ENCODE results near the gene ZFP57.

Gene ZFP57

DNA sequence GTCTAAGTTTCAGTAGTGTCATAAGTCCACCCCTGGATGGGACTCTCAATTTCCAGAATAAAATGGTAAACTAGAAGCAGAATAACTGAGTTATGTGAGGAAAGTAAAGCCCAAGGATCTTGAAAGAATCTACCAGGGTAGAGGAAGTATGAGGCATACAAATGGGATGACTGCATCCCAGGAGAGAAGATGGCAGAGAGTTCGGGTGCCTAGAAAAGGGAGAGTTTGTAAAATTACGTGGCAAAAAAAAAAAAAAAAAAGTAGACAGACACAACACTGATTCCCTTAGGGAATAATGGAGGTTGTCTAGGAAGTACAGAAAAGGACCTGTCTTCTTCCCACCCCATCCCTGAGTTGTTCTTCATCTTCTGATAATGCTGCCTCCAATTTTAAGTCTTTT is 51.4 kb downstream of the ZFP57 start:
- Histone ChIP-seq H3K27ac (no peak overlapping the region), H3K9me3 (ENCODE audit: severe bottlenecking) (no peaks in the 10 kb centered on the region), H3K4me3 (ENCODE audit: low read depth, low read length) (no peak overlapping the region), H3K36me3 (peaks cover 19% of the 10 kb centered on the region), H3K27me3 (ENCODE audit: insufficient read depth, low read depth, severe bottlenecking) (no peaks in the 10 kb centered on the region)
- TF ChIP-seq, protein P1, sequence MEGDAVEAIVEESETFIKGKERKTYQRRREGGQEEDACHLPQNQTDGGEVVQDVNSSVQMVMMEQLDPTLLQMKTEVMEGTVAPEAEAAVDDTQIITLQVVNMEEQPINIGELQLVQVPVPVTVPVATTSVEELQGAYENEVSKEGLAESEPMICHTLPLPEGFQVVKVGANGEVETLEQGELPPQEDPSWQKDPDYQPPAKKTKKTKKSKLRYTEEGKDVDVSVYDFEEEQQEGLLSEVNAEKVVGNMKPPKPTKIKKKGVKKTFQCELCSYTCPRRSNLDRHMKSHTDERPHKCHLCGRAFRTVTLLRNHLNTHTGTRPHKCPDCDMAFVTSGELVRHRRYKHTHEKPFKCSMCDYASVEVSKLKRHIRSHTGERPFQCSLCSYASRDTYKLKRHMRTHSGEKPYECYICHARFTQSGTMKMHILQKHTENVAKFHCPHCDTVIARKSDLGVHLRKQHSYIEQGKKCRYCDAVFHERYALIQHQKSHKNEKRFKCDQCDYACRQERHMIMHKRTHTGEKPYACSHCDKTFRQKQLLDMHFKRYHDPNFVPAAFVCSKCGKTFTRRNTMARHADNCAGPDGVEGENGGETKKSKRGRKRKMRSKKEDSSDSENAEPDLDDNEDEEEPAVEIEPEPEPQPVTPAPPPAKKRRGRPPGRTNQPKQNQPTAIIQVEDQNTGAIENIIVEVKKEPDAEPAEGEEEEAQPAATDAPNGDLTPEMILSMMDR (IDR thresholded peaks at IDR 0.05; ENCODE audit: low read depth, low read length), result no peak
- DNase-seq, result no peak

DNA sequence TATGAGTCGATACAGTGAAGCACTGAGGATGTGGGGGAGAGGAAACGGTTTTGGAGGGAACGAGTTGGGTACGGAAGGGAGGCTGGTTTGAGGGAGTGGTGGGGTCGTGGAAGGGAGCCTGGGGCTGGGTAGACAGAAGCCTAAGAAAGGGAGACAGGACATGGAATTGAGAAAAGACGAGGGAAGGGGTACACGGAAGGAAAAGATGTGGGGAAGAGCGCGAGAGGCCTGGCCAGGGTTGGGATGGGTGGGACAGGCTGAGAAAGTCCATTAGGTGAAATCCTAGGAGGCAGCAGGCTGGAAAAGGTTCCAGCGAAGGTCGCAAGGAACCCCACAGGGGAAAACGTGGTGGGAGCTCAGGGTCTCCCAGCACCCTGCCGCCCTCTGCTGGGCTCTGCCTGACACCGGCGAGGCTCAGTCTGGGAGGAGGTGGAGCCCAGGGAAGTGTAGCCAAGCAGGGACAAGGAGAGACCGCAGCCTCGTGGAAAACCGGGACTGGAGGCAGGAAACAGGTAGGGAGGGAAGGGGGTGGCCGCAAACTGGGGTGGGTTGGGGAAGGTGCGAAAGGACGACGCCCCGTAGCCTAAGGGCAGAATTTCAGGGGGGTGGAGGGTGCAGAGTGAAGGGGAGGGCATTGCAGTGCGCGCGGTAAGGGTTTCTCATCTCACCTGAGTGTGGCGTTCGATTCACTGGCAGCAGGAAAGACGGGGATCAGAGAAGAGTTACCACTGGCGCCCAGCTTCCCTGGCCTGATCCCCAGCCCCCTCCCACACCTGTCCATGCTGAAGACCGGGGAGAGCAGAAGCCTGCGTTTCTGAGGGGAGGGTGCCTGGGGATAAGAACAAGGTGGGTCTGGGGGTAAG is 52.3 kb downstream of the ZFP57 start:
- Histone ChIP-seq H3K36me3 (peaks cover 26% of the 10 kb centered on the region), H3K9me3 (ENCODE audit: severe bottlenecking) (no peaks in the 10 kb centered on the region), H3K4me3 (ENCODE audit: low read depth, low read length) (peak overlapping the region; percentile 49), H3K27ac (peak overlapping the region; percentile 52), H3K27me3 (ENCODE audit: insufficient read depth, low read depth, severe bottlenecking) (no peaks in the 10 kb centered on the region)
- peak; percentile 99 for DNase-seq
- TF ChIP-seq, protein P1 (IDR thresholded peaks at IDR 0.05; ENCODE audit: low read depth, low read length), result peak; percentile 98

DNA sequence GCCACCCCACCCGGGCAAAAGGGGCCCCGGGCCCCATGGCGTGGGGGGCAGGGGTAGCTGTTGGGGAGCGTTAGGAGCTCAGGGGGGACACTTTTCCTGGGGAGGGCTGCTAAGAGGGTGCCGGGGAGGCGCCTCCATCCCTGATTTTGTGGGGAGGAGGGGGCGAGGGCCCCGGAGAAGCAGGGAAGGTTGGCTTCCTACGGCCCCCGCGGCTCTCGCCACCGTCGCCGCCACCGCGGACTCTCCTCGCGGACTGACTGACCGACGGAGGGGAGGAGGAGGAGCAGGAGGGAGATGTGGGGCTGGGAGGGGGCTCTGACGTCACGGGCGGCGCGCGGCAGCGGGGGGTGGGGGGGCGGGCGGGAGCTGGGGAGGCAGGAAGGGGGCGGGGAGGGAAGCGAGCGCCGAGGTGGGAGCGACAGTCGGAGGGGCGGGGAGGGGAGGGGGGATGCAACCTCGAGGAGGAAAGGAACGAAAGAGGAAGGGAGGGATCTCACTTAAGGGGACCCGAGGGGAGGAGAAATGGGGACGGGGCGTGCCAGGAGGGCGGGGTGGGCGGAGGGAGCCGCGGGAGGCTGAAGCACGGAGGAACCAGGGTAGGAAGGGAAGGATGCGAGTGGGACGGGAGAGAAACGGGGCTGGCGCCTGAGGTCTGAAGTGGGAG is 53.1 kb downstream of the ZFP57 start:
- H3K4me3 ChIP-seq (ENCODE audit: low read depth, low read length), result peak overlapping the region; percentile 49
- TF ChIP-seq, protein P1 (IDR thresholded peaks at IDR 0.05; ENCODE audit: low read depth, low read length), result no peak
- H3K9me3 ChIP-seq (ENCODE audit: severe bottlenecking), result no peaks in the 10 kb centered on the region
- peak; percentile 86 for DNase-seq
- H3K36me3 ChIP-seq, result peaks cover 34% of the 10 kb centered on the region
- peak overlapping the region; percentile 52 for H3K27ac ChIP-seq
- H3K27me3 ChIP-seq (ENCODE audit: insufficient read depth, low read depth, severe bottlenecking), result no peaks in the 10 kb centered on the region

DNA sequence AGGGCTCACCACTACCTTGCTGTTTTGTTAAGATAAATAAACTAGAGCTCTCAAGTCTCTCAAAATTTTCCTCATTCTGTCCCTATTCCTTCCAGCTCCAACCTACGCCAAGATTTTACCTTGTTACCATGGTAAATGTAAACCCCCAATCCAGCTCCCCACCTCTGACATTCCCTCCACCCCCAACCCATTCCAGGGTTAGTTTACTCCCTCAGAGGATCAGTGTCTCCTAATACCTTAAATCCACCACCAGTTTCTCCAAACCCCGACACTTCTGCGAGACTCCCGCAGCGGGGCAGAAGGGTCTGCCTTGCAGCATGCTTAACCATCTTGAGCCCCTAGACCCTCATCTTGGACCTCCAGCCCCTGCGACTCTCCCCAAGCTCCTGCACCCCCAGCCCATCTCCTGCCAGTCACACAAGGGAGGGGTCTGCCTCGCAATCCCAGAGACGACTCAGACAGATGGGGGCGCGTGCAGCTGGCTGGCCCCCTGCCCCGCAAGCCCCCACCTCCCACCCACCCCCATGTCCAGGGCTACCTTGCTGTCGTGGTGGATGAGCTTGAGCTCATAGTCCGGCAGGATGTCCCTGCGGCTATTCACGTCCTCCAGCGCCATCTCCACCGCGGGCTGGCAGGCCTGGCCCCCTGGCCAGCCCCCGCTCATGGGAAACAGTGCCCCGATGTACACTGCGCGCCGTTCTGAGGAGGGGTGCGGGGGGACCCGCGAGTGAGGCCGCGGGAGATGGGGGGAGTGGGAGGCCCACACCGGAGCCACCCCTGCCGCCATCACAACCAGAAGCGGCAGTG is 53.8 kb downstream of the ZFP57 start:
- no peak overlapping the region for H3K27ac ChIP-seq
- H3K36me3 ChIP-seq, result peaks cover 40% of the 10 kb centered on the region
- H3K4me3 ChIP-seq (ENCODE audit: low read depth, low read length), result peak overlapping the region; percentile 49
- TF ChIP-seq, protein P1 (IDR thresholded peaks at IDR 0.05; ENCODE audit: low read depth, low read length), result no peak
- no peak for DNase-seq
- H3K9me3 ChIP-seq (ENCODE audit: severe bottlenecking), result no peaks in the 10 kb centered on the region
- H3K27me3 ChIP-seq (ENCODE audit: insufficient read depth, low read depth, severe bottlenecking), result no peaks in the 10 kb centered on the region

DNA sequence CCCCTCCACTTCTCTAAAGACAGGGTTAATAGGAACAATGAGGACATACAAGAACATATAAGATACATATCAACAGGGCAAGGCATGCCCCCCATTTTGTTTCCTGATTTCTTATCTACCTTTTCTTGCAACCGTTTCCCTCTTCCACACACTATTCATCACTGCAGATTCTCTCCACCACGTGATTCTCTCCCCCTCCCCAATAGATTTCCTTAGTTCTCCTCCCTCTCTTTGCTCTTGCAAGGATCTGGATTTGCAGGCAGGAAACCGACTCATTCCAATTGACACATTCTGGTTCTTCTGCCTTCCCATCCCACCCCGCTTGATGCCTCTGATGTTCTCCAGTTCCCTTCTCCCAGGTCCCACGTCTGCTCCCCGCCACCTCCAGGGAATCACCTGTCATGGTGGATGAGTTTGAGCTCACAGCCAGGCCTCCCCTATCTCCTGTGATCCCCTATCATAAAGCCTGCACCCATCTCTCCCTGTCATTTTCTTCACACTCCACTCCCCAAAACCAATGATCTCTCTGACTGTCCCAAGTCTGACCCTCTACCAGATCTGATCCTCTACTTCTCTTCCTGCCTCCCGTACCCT is 55.5 kb downstream of the ZFP57 start:
- Histone ChIP-seq H3K27ac (no peak overlapping the region), H3K27me3 (ENCODE audit: insufficient read depth, low read depth, severe bottlenecking) (no peaks in the 10 kb centered on the region), H3K9me3 (ENCODE audit: severe bottlenecking) (no peaks in the 10 kb centered on the region), H3K4me3 (ENCODE audit: low read depth, low read length) (no peak overlapping the region), H3K36me3 (peaks cover 45% of the 10 kb centered on the region)
- no peak for DNase-seq
- TF ChIP-seq, protein P1 (IDR thresholded peaks at IDR 0.05; ENCODE audit: low read depth, low read length), result no peak
